ENCODE data around the gene ELAPOR1. TPM values are rescaled to one million over a fixed set of nuclear protein-coding genes. Genes with fewer than 3 reads are reported as not detected.

The ELAPOR1 gene
- polyA plus RNA-seq, 1 donor, result 66.0 TPM

GRCh38 chr1:109114342-109114674, 393 bp downstream of the ELAPOR1 start:
- Histone ChIP-seq H3K4me1 (ENCODE audit: control insufficient read depth, insufficient read depth, low read length) (peaks cover 13% of the 10 kb centered on the region), H3K27ac (ENCODE audit: low read length) (peak overlapping the region; percentile 44), H3K27me3 (ENCODE audit: control insufficient read depth, insufficient read depth, low read length) (peaks cover 18% of the 10 kb centered on the region), H3K36me3 (ENCODE audit: control insufficient read depth, insufficient read depth, low read length) (no peaks in the 10 kb centered on the region), H3K9me3 (ENCODE audit: control insufficient read depth, low read depth, low read length) (peaks cover 4% of the 10 kb centered on the region), H3K4me3 (ENCODE audit: low read length) (peak overlapping the region; percentile 63)
- DNase-seq, result peak in 1 of 2 donors; percentile 49
- 44% methylated on average over 1 of the region's 12 CpGs for WGBS (ENCODE audit: insufficient coverage, low lambda C conversion rate)

- no peak for DNase-seq
- WGBS (ENCODE audit: insufficient coverage, low lambda C conversion rate), result no CpG with 5 or more reads among the region's 2 CpGs
- Histone ChIP-seq H3K4me1 (ENCODE audit: control insufficient read depth, insufficient read depth, low read length) (peaks cover 13% of the 10 kb centered on the region), H3K27ac (ENCODE audit: low read length) (no peak overlapping the region), H3K9me3 (ENCODE audit: control insufficient read depth, low read depth, low read length) (peaks cover 4% of the 10 kb centered on the region), H3K4me3 (ENCODE audit: low read length) (no peak overlapping the region), H3K36me3 (ENCODE audit: control insufficient read depth, insufficient read depth, low read length) (no peaks in the 10 kb centered on the region), H3K27me3 (ENCODE audit: control insufficient read depth, insufficient read depth, low read length) (peaks cover 18% of the 10 kb centered on the region)
Observed at GRCh38 chr1:109115685-109116084, 1.8 kb downstream of the ELAPOR1 start.

DNA sequence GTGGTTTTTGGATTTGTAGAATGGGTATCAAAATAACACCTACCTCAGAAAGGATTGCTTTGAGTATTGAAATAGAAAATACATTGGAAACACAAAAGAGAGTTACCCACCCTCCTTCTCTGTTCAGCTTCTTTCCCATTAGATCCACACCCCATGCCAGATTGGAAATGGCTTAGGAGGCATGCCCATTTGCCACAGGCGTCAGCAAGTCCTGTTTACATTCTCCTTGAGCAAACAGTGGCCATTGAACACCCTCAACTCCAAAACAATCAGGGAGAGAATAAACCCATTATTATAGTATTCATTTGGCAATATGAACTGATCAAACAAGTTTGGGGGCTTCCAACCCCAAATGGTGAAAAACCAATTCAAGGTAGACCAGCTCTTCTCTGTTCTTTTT, 2.4 kb downstream of the ELAPOR1 start:
- H3K36me3 ChIP-seq (ENCODE audit: control insufficient read depth, insufficient read depth, low read length), result no peaks in the 10 kb centered on the region
- H3K27me3 ChIP-seq (ENCODE audit: control insufficient read depth, insufficient read depth, low read length), result peaks cover 18% of the 10 kb centered on the region
- H3K9me3 ChIP-seq (ENCODE audit: control insufficient read depth, low read depth, low read length), result peaks cover 4% of the 10 kb centered on the region
- no peak for DNase-seq
- WGBS (ENCODE audit: insufficient coverage, low lambda C conversion rate), result 20% methylated on average over 1 of the region's 1 CpG
- no peak overlapping the region for H3K27ac ChIP-seq (ENCODE audit: low read length)
- peaks cover 13% of the 10 kb centered on the region for H3K4me1 ChIP-seq (ENCODE audit: control insufficient read depth, insufficient read depth, low read length)
- H3K4me3 ChIP-seq (ENCODE audit: low read length), result no peak overlapping the region

- WGBS (ENCODE audit: insufficient coverage, low lambda C conversion rate), result 89% methylated on average over 3 of the region's 3 CpGs
- no peaks in the 10 kb centered on the region for H3K36me3 ChIP-seq (ENCODE audit: control insufficient read depth, insufficient read depth, low read length)
- no peak overlapping the region for H3K27ac ChIP-seq (ENCODE audit: low read length)
- H3K9me3 ChIP-seq (ENCODE audit: control insufficient read depth, low read depth, low read length), result peaks cover 4% of the 10 kb centered on the region
- H3K4me1 ChIP-seq (ENCODE audit: control insufficient read depth, insufficient read depth, low read length), result peaks cover 5% of the 10 kb centered on the region
- peaks cover 15% of the 10 kb centered on the region for H3K27me3 ChIP-seq (ENCODE audit: control insufficient read depth, insufficient read depth, low read length)
- DNase-seq, result peak in 1 of 2 donors; percentile 9
- no peak overlapping the region for H3K4me3 ChIP-seq (ENCODE audit: low read length)
Observed at GRCh38 chr1:109118089-109118488, 4.2 kb downstream of the ELAPOR1 start.

GRCh38 chr1:109120356-109120755, 6.4 kb downstream of the ELAPOR1 start:
- H3K4me1 ChIP-seq (ENCODE audit: control insufficient read depth, insufficient read depth, low read length), result no peaks in the 10 kb centered on the region
- WGBS (ENCODE audit: insufficient coverage, low lambda C conversion rate), result 100% methylated on average over 2 of the region's 5 CpGs
- no peak overlapping the region for H3K27ac ChIP-seq (ENCODE audit: low read length)
- DNase-seq, result no peak
- no peaks in the 10 kb centered on the region for H3K27me3 ChIP-seq (ENCODE audit: control insufficient read depth, insufficient read depth, low read length)
- no peak overlapping the region for H3K4me3 ChIP-seq (ENCODE audit: low read length)
- H3K9me3 ChIP-seq (ENCODE audit: control insufficient read depth, low read depth, low read length), result no peaks in the 10 kb centered on the region
- H3K36me3 ChIP-seq (ENCODE audit: control insufficient read depth, insufficient read depth, low read length), result no peaks in the 10 kb centered on the region

DNA sequence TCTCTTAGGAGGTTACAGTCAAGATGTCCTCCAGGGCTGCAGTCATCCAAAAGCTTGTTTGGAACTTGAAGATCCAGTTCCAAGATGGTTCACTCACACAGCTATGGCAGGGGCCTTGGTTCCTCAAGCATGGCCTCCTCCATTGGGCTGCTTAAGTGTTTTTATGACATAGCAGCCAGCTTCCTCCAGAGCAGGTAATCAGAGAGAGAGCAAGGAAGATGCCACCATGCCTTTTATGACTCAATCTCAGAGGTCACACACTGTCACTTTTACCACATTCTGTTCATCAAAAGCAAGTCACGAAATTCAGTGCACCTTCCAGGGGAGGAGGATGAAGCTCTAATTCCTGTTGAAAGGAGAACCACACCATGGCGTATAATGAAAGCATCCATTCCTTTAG, 17.1 kb downstream of the ELAPOR1 start:
- Histone ChIP-seq H3K27ac (ENCODE audit: low read length) (no peak overlapping the region), H3K27me3 (ENCODE audit: control insufficient read depth, insufficient read depth, low read length) (no peaks in the 10 kb centered on the region), H3K36me3 (ENCODE audit: control insufficient read depth, insufficient read depth, low read length) (no peaks in the 10 kb centered on the region), H3K4me3 (ENCODE audit: low read length) (no peak overlapping the region), H3K4me1 (ENCODE audit: control insufficient read depth, insufficient read depth, low read length) (peaks cover 25% of the 10 kb centered on the region), H3K9me3 (ENCODE audit: control insufficient read depth, low read depth, low read length) (no peaks in the 10 kb centered on the region)
- no CpG with 5 or more reads among the region's 2 CpGs for WGBS (ENCODE audit: insufficient coverage, low lambda C conversion rate)
- no peak for DNase-seq

- H3K27ac ChIP-seq (ENCODE audit: low read length), result no peak overlapping the region
- H3K27me3 ChIP-seq (ENCODE audit: control insufficient read depth, insufficient read depth, low read length), result no peaks in the 10 kb centered on the region
- H3K36me3 ChIP-seq (ENCODE audit: control insufficient read depth, insufficient read depth, low read length), result no peaks in the 10 kb centered on the region
- no peaks in the 10 kb centered on the region for H3K9me3 ChIP-seq (ENCODE audit: control insufficient read depth, low read depth, low read length)
- peaks cover 32% of the 10 kb centered on the region for H3K4me1 ChIP-seq (ENCODE audit: control insufficient read depth, insufficient read depth, low read length)
- H3K4me3 ChIP-seq (ENCODE audit: low read length), result no peak overlapping the region
- DNase-seq, result no peak
Observed at GRCh38 chr1:109131800-109132199, 17.9 kb downstream of the ELAPOR1 start.

DNA sequence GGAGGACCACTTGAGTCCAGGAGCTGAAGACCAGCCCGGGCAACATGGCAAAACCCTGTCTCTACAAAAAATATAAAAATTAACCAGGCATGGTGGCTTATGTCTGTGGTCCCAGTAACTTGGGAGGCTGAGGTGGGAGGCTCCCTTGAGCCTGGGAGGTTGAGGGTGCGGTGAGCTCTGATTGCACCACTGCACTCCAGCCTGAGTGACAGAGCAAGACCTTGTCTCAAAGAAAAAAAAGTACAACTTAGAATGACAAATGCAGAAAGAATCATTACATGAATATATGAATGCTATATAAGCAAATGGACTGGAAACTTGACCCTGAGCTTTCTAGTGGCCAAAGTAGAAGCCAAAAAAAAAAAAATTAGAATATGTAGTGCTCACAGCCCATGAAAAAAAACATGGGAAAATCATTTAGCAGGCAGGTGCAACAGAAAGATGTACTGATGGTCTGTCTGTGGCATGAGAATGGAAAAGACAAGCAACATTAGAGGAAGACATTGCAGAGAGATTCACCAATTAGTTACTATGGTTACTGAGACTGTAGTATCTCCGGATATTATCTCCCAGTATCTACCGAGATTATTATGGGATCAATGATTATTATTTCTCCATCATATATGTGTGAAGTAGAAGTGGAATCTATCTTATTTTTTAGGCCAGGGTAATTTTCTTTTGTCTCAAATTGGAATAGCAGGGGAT, 19.2 kb downstream of the ELAPOR1 start:
- WGBS (ENCODE audit: insufficient coverage, low lambda C conversion rate), result 40% methylated on average over 1 of the region's 4 CpGs
- H3K9me3 ChIP-seq (ENCODE audit: control insufficient read depth, low read depth, low read length), result no peaks in the 10 kb centered on the region

GRCh38 chr1:109133815-109134214, 19.9 kb downstream of the ELAPOR1 start:
- H3K4me1 ChIP-seq (ENCODE audit: control insufficient read depth, insufficient read depth, low read length), result peaks cover 48% of the 10 kb centered on the region
- peak in 1 of 2 donors; percentile 66 for DNase-seq
- H3K36me3 ChIP-seq (ENCODE audit: control insufficient read depth, insufficient read depth, low read length), result no peaks in the 10 kb centered on the region
- WGBS (ENCODE audit: insufficient coverage, low lambda C conversion rate), result no CpG with 5 or more reads among the region's 2 CpGs
- no peak overlapping the region for H3K4me3 ChIP-seq (ENCODE audit: low read length)
- peak overlapping the region; percentile 95 for H3K27ac ChIP-seq (ENCODE audit: low read length)
- no peaks in the 10 kb centered on the region for H3K27me3 ChIP-seq (ENCODE audit: control insufficient read depth, insufficient read depth, low read length)
- no peaks in the 10 kb centered on the region for H3K9me3 ChIP-seq (ENCODE audit: control insufficient read depth, low read depth, low read length)

More for the DNA sequence above, 19.2 kb downstream of the ELAPOR1 start:
- Histone ChIP-seq H3K36me3 (ENCODE audit: control insufficient read depth, insufficient read depth, low read length) (no peaks in the 10 kb centered on the region), H3K27ac (ENCODE audit: low read length) (peak overlapping the region; percentile 95), H3K4me1 (ENCODE audit: control insufficient read depth, insufficient read depth, low read length) (peaks cover 41% of the 10 kb centered on the region), H3K4me3 (ENCODE audit: low read length) (no peak overlapping the region), H3K27me3 (ENCODE audit: control insufficient read depth, insufficient read depth, low read length) (no peaks in the 10 kb centered on the region)
- no peak for DNase-seq

- no peaks in the 10 kb centered on the region for H3K9me3 ChIP-seq (ENCODE audit: control insufficient read depth, low read depth, low read length)
- no peaks in the 10 kb centered on the region for H3K27me3 ChIP-seq (ENCODE audit: control insufficient read depth, insufficient read depth, low read length)
- peak overlapping the region; percentile 95 for H3K27ac ChIP-seq (ENCODE audit: low read length)
- no CpG with 5 or more reads among the region's 7 CpGs for WGBS (ENCODE audit: insufficient coverage, low lambda C conversion rate)
- peaks cover 54% of the 10 kb centered on the region for H3K4me1 ChIP-seq (ENCODE audit: control insufficient read depth, insufficient read depth, low read length)
- peak overlapping the region; percentile 10 for H3K4me3 ChIP-seq (ENCODE audit: low read length)
- H3K36me3 ChIP-seq (ENCODE audit: control insufficient read depth, insufficient read depth, low read length), result no peaks in the 10 kb centered on the region
- peak; percentile 87 to 94 for DNase-seq
Observed at GRCh38 chr1:109134423-109134822, 20.5 kb downstream of the ELAPOR1 start.

- H3K4me1 ChIP-seq (ENCODE audit: control insufficient read depth, insufficient read depth, low read length), result peaks cover 54% of the 10 kb centered on the region
- peak overlapping the region; percentile 95 for H3K27ac ChIP-seq (ENCODE audit: low read length)
- no peaks in the 10 kb centered on the region for H3K27me3 ChIP-seq (ENCODE audit: control insufficient read depth, insufficient read depth, low read length)
- WGBS (ENCODE audit: insufficient coverage, low lambda C conversion rate), result no CpG with 5 or more reads among the region's 3 CpGs
- no peak overlapping the region for H3K4me3 ChIP-seq (ENCODE audit: low read length)
- no peaks in the 10 kb centered on the region for H3K36me3 ChIP-seq (ENCODE audit: control insufficient read depth, insufficient read depth, low read length)
- DNase-seq, result no peak
- no peaks in the 10 kb centered on the region for H3K9me3 ChIP-seq (ENCODE audit: control insufficient read depth, low read depth, low read length)
Observed at GRCh38 chr1:109135940-109136339, 22.0 kb downstream of the ELAPOR1 start.

Data from large intestine (tissue), 3 donors.